Thoracic aorta (tissue), 2 donors: Measurements from ENCODE around the gene CMPK1. TPM values are rescaled to one million over a fixed set of nuclear protein-coding genes. Genes with fewer than 3 reads are reported as not detected.

Experiments used
- ATAC-seq: fragments of 150-250 bp; one replicate; pipeline ENCODE4 v1.8.0; 2017; ENCODE audit warnings: low read depth; ENCODE audit not compliant: insufficient number of reproducible peaks, low FRiP score
- DNase-seq: peaks from one replicate; pipeline ENCODE4 v3.0.0-alpha.2; 2020; ENCODE audit warnings: low spot score
- H3K27ac ChIP-seq, 2 donors: fragments of 200-600 bp; sonication (generic); 1 replicate in 1 of 2; 2 replicates in 1 of 2; pipeline ENCODE4 v1.5.1; 2016; ENCODE audit warnings: mild to moderate bottlenecking in 2 of 2, moderate library complexity in 2 of 2
- H3K27me3 ChIP-seq: fragments of 200-600 bp; sonication (generic); replicated peaks from 2 replicates; pipeline ENCODE4 v1.6.0; 2016; ENCODE audit warnings: mild to moderate bottlenecking; ENCODE audit not compliant: insufficient read depth
- H3K36me3 ChIP-seq: fragments of 200-600 bp; sonication (generic); one replicate; pipeline ENCODE4 v1.5.1; 2016
- H3K4me1 ChIP-seq, 2 donors: fragments of 200-600 bp; sonication (generic); 1 replicate in 1 of 2; 2 replicates in 1 of 2; pipeline versions ENCODE4 v1.5.1 to v1.6.0; 2016; ENCODE audit warnings: low read depth in 2 of 2, mild to moderate bottlenecking in 1 of 2; ENCODE audit not compliant: control insufficient read depth in 1 of 2
- H3K4me3 ChIP-seq: fragments of 200-600 bp; sonication (generic); 2 replicates; pipeline ENCODE4 v1.5.1; 2016; ENCODE audit warnings: mild to moderate bottlenecking
- H3K9me3 ChIP-seq: fragments of 200-600 bp; sonication (generic); 2 replicates; pipeline ENCODE4 v1.5.1; 2016
- CTCF ChIP-seq: fragments of 200-600 bp; sonication (generic); IDR thresholded peaks from one replicate; pipeline ENCODE4 v1.5.1; 2019; ENCODE audit warnings: antibody characterized with exemption
- total RNA-seq, 2 donors: library from RNA; depleted of rRNA; stranded (reverse); fragments of >200 nt; gene quantifications; one replicate each; pipeline versions ENCODE4 v1.1.0 to v1.2.3, GENCODE V29; 2016

The CMPK1 gene
- total RNA-seq, 2 donors from 2014 or later = 117 to 146 TPM

DNA sequence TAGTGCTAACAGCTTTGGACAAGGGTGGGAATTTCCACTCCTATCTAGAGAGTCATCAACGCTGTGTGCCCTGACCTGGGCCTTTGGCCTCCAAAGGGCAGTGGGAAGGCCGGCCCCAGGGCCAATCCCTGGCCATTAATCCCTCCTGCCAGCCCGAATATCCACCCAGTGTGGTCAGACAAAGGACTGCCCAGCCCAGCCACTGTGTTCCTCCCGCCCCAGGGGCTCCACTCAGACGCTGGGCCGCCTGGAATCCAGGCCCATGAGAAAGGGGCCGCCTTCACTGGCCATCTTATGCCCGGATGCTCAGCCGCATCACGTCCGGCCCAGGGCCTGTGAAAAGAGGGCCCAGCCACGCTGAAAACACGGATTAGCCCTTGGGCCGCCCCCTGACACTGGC lies 78.8 kb downstream of the CMPK1 start:
- TF ChIP-seq CTCF = no peak
- Histone ChIP-seq H3K9me3 (no peaks in the 10 kb centered on the region), H3K27ac (no peak overlapping the region), H3K27me3 (no peaks in the 10 kb centered on the region), H3K4me1 (no peaks in the 10 kb centered on the region), H3K4me3 (no peak overlapping the region), H3K36me3 (no peaks in the 10 kb centered on the region)
- ATAC-seq (no peak), DNase-seq (no peak)

GRCh38 chr1:47415728-47416318 lies 82.2 kb downstream of the CMPK1 start, which contains the start of gene FOXE3:
FOXE3 (plus strand) TSS chr1:47416285; CDS start chr1:47416316, 31 bp downstream.
- no peaks in the 10 kb centered on the region for H3K9me3 ChIP-seq
- H3K27ac ChIP-seq = no peak within 1 kb of the TSS
- H3K36me3 ChIP-seq = no peaks in the 10 kb centered on the region
- TF ChIP-seq CTCF = no peak
- H3K4me3 ChIP-seq = peak within 1 kb of the TSS; percentile 57
- ATAC-seq (no peak), DNase-seq (no peak)
- no peaks in the 10 kb centered on the region for H3K4me1 ChIP-seq
- no peaks in the 10 kb centered on the region for H3K27me3 ChIP-seq

- H3K27me3 ChIP-seq = no peaks in the 10 kb centered on the region
- ATAC-seq = no peak
These were observed 83.0 kb downstream of the CMPK1 start for GRCh38 chr1:47416319-47417169.

GRCh38 chr1:47417170-47418044 lies 83.8 kb downstream of the CMPK1 start:
- H3K27me3 ChIP-seq = no peaks in the 10 kb centered on the region
- no peak for TF ChIP-seq CTCF
- ATAC-seq = no peak

More at GRCh38 chr1:47416319-47417169, 83.0 kb downstream of the CMPK1 start:
- H3K27ac ChIP-seq = no peak overlapping the region
- no peak for TF ChIP-seq CTCF
- H3K4me3 ChIP-seq = peak overlapping the region; percentile 57
- no peaks in the 10 kb centered on the region for H3K9me3 ChIP-seq
- DNase-seq = no peak
- no peaks in the 10 kb centered on the region for H3K4me1 ChIP-seq
- H3K36me3 ChIP-seq = no peaks in the 10 kb centered on the region

GRCh38 chr1:47418122-47418521 lies 84.5 kb downstream of the CMPK1 start:
- DNase-seq (no peak), ATAC-seq (no peak)
- Histone ChIP-seq H3K27ac (no peak overlapping the region), H3K4me1 (no peaks in the 10 kb centered on the region), H3K4me3 (no peak overlapping the region), H3K36me3 (no peaks in the 10 kb centered on the region), H3K9me3 (no peaks in the 10 kb centered on the region), H3K27me3 (no peaks in the 10 kb centered on the region)
- TF ChIP-seq CTCF = no peak

More at GRCh38 chr1:47417170-47418044, 83.8 kb downstream of the CMPK1 start:
- no peaks in the 10 kb centered on the region for H3K4me1 ChIP-seq
- DNase-seq = no peak
- H3K27ac ChIP-seq = no peak overlapping the region
- H3K4me3 ChIP-seq = no peak overlapping the region
- no peaks in the 10 kb centered on the region for H3K9me3 ChIP-seq
- H3K36me3 ChIP-seq = no peaks in the 10 kb centered on the region
